GM19025 (cell line): ENCODE measurements around the gene PTCH2.

Experiments
- ATAC-seq: cut with Tn5 transposase; IDR thresholded peaks from one replicate; pipeline ENCODE4 v1.9.1; 2021; ENCODE audit warnings: mild to moderate bottlenecking, low read depth, moderate library complexity; ENCODE audit not compliant: unreplicated experiment

Gene PTCH2, protein sequence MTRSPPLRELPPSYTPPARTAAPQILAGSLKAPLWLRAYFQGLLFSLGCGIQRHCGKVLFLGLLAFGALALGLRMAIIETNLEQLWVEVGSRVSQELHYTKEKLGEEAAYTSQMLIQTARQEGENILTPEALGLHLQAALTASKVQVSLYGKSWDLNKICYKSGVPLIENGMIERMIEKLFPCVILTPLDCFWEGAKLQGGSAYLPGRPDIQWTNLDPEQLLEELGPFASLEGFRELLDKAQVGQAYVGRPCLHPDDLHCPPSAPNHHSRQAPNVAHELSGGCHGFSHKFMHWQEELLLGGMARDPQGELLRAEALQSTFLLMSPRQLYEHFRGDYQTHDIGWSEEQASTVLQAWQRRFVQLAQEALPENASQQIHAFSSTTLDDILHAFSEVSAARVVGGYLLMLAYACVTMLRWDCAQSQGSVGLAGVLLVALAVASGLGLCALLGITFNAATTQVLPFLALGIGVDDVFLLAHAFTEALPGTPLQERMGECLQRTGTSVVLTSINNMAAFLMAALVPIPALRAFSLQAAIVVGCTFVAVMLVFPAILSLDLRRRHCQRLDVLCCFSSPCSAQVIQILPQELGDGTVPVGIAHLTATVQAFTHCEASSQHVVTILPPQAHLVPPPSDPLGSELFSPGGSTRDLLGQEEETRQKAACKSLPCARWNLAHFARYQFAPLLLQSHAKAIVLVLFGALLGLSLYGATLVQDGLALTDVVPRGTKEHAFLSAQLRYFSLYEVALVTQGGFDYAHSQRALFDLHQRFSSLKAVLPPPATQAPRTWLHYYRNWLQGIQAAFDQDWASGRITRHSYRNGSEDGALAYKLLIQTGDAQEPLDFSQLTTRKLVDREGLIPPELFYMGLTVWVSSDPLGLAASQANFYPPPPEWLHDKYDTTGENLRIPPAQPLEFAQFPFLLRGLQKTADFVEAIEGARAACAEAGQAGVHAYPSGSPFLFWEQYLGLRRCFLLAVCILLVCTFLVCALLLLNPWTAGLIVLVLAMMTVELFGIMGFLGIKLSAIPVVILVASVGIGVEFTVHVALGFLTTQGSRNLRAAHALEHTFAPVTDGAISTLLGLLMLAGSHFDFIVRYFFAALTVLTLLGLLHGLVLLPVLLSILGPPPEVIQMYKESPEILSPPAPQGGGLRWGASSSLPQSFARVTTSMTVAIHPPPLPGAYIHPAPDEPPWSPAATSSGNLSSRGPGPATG

DNA sequence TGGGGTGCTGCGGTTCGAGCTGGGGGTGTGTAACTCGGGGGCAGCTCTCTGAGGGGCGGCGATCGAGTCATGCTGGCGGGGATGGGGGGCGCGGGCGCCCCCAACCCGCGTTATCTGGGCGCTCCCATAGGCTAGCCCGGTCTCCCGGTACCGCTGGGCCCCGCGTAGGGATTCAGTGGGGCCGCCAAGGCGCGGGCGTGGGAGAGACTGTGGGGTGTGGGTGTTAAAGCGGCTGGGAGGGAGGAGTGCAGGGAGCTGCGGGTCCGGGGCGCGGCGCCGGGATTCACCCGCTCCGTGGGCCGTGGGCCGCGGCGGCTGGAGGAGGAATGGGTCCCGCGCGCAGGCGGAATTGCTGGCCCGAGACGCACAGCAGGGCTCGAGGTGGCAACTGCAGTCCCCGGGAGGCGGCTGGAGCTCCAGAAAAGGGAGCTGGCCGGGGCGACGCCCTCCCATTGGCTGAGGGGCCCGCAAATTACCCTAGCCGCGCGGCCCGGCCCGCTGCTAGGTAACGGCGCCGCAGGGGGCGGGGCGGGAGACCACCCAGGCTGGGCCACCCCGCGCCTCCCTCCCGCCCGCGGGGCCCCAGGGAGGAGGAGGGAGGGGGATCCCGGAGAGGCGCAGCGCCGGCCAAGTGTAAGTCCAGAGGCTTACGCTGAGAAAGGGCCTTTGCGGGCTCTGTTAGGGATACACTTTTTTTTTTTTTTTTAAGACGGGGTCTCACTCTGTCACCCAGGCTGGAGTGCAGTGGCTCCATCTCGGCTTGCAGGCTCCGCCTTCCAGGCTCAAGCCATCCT is at the start of gene PTCH2:
PTCH2 (minus strand) TSS at position 392 of the 794 bp plus-strand sequence; CDS start at position 71, 321 bp downstream.
- ATAC-seq, result no peak

DNA sequence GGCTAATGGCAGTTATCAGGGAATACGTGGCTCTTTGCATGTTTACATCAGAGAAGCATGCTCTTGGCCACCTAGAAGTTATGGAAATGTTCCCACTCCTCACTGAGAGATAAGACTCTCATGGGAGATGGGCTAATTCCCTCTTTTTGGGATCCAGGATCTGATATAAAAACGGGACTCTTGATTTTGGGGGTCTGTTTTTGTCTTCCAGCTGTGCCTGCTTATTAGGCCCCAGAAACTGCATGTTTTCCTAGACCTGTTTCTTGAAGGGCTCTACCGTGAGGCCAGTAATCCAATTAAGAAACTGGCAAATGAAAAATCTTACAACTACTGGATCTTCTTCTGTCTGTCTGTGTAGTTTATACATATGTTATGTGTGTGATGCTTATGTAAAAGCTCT is 47.0 kb upstream of the PTCH2 start:
- ATAC-seq, result no peak

DNA sequence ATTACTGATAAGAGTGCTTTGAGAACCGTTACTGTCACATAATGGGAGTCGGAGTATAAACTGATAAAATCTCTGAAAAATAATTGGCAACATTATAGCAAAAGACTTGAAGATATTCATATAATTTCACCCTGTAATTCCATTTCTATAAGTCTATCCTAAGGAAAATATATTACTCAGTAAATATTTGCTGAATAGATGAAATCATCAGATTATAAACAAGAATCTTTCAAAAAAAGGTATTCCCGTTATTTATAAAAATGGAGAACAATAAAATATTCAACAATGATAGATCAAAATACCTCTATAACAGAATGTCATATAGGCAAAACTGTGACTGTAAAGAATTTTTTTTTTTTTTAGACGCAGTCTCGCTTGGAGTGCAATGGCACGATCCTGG is 42.4 kb upstream of the PTCH2 start:
- ATAC-seq, result no peak

DNA sequence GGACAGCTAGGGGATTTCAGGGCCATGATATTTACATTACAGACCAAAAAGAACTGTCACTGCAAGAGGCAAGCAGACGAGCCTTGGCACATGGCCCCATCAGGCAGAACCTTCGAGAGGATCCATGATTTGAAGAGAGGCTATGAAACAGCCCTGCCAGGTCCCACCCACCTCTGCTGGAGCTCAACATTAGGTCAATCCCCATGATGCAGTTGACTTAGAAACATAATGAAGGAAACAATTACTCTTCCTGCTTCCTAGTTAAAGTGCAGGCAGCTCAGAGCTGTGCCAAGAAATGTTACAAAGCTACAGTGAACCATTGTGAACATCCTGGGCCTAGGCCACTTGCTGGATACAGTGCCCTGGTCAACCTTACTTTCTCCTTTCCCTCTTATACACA is 41.7 kb upstream of the PTCH2 start:
- ATAC-seq, result no peak

DNA sequence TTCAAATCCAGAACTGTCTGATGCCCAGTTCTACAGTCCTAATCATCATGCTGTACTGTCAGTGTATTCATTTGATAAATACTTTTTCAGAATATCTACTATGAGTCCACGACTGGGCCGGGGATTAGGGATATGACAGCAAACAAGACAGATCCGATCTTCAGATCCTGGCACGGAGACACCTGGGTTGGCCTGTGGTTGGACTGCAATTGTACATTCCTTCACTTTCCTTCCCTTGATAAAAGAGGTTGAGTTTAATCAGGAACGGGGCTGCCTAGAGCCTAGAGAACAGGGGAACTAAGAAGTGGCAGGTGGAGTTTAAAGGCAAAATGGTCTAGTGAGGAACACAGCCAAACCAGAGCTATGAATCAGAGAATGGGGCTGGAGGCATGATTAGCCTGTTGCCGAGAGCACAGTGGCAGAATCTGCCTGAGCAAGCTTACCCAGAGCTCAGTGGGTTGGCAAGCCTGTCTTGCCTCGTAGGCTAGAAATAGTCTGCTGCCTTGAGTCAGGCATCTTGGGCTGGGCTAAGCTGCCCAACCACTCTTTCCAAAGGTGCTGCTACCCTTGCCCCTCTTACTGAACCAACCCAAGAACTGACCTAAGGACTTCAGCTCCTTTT is 38.1 kb upstream of the PTCH2 start:
- no peak for ATAC-seq

DNA sequence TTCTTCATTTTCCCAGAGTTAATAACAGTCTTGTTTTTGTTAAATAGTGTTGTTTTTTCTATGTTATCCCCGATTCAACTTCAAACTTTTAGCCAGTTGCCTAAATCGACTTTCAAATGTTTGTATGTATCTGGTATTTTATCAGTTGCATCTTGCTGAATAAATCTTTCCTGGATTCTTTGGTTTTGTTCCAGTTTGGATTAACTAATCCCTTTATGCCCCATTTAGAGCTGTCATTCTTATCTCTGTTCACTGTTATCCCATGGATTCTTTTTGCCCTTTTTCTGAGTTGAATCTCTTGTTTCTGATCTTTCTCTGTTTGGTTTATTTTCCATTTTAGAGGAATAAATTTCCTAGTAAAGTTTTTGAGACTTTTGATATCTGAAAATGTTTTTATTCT is 31.1 kb upstream of the PTCH2 start:
- ATAC-seq, result no peak

DNA sequence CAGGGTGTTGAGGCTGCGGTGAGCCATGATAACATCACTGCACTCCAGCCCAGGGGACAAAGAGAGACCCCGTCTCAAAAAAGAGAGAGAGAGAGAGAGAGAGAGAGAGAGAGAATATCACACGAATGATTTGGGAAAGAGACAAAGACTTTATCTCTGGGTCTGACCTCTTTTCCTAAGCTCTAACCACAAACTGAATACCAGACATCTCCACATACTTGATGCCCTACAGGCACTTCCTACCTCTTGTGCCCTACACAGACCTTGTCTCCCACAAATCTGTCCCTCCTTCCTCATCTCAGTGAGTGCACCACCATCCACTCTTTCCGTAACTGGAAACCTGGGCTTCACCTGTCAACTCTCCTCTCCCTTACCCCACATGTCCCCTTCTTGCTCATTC is 27.0 kb upstream of the PTCH2 start:
- no peak for ATAC-seq

DNA sequence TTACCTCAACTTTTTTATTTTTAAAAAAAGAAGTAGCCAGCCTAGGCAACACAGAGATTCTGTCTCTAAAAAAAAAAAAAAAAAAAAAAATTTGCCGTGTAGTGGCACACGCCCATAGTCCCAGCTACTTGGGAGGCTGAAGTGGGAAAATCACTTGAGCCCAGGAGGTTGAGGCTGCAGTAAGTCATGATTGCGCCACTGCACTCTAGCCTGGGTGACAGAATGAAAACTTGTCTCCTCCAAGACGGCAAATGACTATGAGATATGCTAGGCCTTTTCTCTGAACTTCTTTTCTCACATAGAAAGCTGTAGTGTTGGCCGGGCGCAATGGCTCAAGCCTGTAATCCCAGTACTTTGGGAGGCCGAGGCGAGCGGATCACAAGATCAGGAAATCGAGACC is 24.7 kb upstream of the PTCH2 start:
- ATAC-seq, result no peak

DNA sequence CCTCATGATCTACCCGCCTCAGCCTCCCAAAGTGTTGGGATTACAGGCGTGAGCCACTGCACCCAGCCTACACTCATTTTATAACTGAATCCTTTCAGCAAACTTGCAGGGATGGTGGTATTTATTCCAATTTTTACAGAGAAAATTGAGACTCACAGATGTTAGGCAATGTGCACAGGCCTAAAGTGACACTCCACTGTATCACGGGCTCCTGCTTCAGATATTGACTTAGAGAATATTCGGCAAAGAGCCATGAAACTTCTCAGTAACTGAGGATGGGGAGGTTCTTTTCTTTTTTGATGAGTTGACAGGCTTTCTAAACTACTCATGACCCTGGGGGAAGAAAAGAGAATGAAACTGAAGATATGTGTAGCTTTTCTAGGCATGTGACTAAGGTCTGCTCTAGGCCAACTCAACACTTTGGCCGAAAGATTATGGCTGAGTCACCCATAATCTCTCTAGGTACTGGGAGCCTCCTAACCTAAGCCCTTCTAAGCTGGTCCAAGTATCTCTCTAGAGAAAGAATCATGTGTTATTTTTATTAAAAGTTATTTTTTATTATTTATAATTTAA is 19.9 kb upstream of the PTCH2 start:
- no peak for ATAC-seq

DNA sequence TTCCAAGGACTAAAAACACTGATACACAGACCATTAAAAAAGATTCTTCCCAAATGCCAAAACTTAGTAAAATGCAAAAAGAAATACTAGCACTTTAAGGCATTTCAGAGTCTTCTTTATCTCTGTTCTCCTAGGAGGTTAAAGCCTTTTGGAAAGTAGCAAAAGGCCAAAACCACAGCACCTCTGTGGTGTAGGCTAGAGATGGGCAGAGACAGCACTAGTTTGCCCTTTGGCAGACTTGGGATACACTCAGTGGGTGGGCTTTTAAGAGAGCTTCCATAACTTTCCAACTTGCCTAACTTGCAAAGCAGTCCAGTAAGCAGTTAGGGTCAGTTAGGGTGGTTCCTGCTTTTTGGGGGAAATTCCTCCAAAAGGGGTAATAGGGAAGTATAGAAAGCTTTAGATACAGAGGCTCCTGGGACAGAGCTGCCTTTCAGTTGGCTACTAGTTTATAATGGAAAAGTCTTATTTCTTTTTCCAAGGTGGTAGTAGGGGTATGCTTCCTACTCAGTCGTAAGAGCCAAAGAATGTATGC is 17.9 kb upstream of the PTCH2 start:
- ATAC-seq, result no peak

DNA sequence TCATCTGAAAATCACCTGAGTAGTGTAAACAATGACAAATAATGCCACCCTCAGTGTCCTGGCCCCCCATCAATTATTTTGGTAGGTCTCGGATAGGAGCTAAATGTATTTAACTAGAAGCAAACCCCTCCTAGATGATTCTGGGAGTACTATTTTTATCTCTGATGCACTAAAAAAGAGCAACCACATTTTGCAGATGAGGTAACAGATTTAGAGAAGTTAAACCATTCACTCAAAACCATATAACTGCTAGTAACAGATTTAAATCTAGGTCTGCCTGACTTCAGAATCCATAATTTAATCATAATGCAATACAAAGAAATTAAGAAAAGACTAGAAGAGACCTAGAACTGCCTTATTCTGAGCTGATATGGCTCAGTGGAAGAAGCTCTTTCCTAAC is 17.3 kb upstream of the PTCH2 start:
- ATAC-seq, result no peak

DNA sequence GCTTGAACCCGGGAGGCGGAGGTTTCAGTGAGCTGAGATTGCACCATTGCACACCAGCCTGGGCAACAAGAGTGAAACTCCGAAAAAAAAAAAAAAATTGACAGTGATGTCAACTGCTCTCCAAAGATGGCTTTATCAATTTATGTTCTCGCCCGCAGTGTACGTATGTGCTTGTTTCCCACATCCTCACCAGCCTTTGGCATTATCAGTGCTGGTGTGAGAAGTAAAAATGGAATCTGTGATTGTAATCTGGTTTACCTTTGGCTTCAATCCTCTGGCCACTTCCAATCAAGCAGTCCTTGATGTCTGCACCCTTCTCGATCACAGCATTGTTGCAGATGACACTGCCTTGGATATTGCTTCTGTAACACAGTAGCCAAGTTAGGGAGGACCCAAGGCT is 14.4 kb upstream of the PTCH2 start:
- no peak for ATAC-seq

DNA sequence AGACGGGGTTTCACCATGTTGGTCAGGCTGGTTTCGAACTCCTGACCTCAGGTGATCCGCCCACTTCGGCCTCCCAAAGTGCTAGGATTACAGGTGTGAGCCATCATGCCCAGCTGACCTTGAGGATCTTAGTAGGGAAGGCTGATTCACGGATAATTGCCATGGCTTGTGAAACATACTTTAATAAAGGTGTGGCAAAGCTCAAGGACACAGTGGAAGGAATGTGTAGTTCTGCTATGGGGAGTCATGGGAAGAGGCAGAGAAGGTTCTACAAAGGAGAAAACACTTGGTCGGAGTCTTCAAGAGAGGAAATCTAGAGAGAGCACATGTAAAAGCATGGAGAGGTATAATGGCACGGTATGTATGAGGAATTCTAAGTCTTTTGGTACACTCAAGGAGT is 12.7 kb upstream of the PTCH2 start:
- ATAC-seq, result no peak

DNA sequence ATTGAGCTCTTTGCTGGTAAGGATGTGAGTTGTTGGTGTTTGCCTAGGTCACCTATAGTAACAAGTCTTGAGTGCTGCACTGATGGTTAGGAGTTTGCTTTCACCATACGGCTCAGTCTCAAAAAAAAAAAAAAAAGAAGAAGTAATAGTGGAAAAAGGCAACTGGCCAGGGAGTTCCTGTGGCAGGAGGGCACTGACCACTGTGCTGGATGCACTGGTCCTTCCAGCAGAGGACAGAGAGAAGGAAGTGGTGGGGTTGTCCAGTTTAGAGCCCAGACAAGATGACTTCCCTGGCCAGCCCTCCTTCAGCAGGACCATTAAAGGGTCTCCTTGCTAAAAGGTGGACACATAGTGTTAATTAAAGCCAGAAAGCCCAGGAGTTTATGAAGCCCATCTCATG is 11.9 kb upstream of the PTCH2 start:
- ATAC-seq, result no peak

DNA sequence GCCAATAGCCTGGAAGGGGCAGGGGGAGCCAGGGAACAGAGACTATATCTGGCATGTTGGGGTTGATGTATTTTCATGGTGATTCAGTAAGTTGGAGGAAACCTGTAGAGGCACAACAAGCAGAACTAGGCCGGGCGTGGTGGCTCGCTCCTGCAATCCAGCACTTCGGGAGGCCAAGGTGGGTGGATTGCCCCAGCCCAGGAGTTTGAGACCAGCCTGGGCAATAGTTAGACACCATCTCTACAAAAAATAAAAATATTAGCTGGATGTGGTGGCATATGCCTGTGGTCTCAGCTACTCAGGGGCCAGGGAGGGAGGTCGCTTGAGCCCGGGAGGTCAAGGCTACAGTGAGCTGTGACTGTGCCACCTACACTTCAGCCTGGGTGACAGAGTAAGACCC is 10.1 kb upstream of the PTCH2 start:
- ATAC-seq, result no peak

DNA sequence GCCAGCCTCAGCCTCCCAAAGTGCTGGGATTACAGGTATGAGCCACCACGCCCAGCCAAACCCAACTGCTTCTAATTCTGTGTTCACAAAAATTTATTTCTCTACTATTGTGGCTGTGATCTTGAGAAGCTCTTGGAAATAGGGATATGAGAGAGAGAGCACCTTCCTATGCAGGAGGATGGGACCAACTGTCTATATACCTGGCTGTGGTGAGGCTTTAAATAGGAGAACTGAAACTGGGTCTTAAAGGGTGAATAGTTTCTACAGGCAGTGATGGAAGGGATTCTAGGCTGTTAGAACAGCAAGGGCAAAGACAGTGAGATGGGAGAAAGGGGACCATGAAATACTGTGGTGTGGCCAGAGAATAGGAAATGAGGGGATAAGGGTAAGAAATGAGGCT is 8.3 kb upstream of the PTCH2 start:
- no peak for ATAC-seq

DNA sequence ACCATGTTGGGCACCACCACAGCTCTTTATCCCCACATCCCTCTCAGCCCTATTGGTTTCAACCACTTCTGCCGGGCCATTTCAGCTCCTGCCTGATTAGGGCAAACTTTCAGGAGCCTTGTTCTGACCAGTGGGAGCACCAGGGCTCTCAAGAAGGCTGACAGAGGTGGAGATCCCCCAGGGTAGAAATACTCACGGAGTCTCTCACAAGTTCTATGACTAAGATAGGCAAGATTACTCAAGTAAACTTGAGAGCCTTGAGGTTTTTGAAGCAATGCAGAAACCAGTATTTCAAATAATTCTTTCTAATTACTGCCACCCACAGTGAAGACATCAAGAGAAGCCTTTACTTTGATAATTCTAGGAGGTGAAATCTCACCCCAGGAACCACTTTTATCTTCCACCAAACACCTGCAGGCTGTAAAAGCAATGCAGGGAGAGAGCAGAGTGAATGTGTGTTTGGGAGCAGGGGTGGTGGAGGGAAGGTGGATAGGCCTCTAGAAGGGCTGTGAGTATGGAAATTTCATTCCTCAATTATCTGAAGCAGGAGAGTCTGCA is 6.6 kb upstream of the PTCH2 start:
- ATAC-seq, result no peak

DNA sequence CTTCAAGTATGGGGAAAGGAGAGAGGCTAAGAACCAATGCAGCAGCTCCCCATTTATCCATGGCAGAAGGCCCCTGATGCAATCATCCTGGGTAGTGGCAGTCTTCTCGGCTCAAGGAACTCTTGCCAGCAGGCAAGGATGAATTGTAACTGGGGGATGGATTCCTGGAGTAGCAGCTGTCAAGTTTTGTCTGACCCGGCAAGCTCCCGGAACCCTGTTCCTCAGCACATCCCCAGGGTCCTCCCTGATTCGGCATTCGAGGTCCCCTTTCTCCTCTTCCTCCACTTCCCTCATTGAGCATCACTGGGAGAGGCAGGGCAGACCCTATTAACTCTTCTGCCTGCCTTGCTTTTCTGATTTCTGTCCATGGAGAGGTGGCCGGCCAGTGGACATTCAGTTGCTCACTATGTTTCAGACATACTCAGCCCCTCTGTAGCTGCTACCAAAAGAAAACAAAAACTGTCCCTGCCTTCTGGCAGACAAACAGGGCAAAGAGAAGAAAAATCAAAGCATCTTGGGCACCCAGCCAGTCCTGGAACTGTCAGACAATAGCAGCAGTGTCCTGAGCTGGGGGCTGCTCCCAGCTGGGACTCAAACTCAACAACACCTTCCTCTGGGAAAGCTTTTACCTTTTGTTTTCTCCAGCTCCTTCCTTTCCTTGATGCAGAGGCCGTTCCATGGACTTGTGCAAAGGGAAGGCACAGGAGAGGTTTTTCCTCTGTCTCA is 5.6 kb upstream of the PTCH2 start:
- ATAC-seq, result no peak
